Naive thymus-derived CD4-positive, alpha-beta T cell (primary cell): Measurements from ENCODE around the gene AHNAK. TPM values are rescaled to one million over a fixed set of nuclear protein-coding genes. Genes with fewer than 3 reads are reported as not detected.

Experiments
- ATAC-seq: fragments of 150-1000 bp; cut with Tn5 transposase; 2 replicates; pipeline ENCODE4 v1.10.0; 2021; ENCODE audit warnings: mild to moderate bottlenecking, moderate library complexity
- CTCF ChIA-PET: fragments of 350-600 bp; sonication (Branson Sonifier 250); formaldehyde crosslinking; loops from one replicate; lab custom pipeline; 2021; ENCODE audit warnings: antibody characterized with exemption; lab: Charles Lee
- POLR2A ChIA-PET: fragments of 350-600 bp; sonication (Branson Sonifier 250); formaldehyde crosslinking; loops from one replicate; lab custom pipeline; 2021; ENCODE audit warnings: antibody characterized with exemption, inconsistent platforms; lab: Charles Lee
- DNase-seq, 9 donors: peaks; one replicate each; pipeline versions ENCODE4 v3.0.0 to v3.0.0-alpha.2; 2020 to 2022; ENCODE audit warnings: mixed read lengths in 1 of 9
- H3K27ac ChIP-seq: one replicate; pipeline ENCODE4 v1.7.0; 2013; ENCODE audit warnings: mild to moderate bottlenecking, low read depth, low read length, moderate library complexity
- H3K27me3 ChIP-seq, 2 donors: one replicate each; pipeline ENCODE4 v1.7.0; 2013; ENCODE audit warnings: low read length in 2 of 2, mild to moderate bottlenecking in 2 of 2, moderate library complexity in 2 of 2; ENCODE audit not compliant: control insufficient read depth in 2 of 2, insufficient read depth in 2 of 2
- H3K36me3 ChIP-seq, 3 experiments: 1 replicate in 2 of 3; 2 replicates in 1 of 3; pipeline ENCODE4 v1.7.0; 2013; ENCODE audit warnings: low read length in 3 of 3, mild to moderate bottlenecking in 3 of 3, moderate library complexity in 1 of 3; ENCODE audit not compliant: insufficient read depth in 3 of 3, control insufficient read depth in 2 of 3
- H3K4me1 ChIP-seq, 2 donors: one replicate each; pipeline ENCODE4 v1.7.0; 2013; ENCODE audit warnings: low read length in 2 of 2, mild to moderate bottlenecking in 2 of 2, moderate library complexity in 1 of 2; ENCODE audit not compliant: control insufficient read depth in 2 of 2, insufficient read depth in 2 of 2
- H3K4me3 ChIP-seq: 2 replicates; pipeline ENCODE4 v1.7.0; 2013; ENCODE audit warnings: mild to moderate bottlenecking, low read length
- H3K9me3 ChIP-seq, 3 experiments: 1 replicate in 2 of 3; 2 replicates in 1 of 3; pipeline ENCODE4 v1.7.0; 2013; ENCODE audit warnings: low read length in 3 of 3; ENCODE audit not compliant: control insufficient read depth in 2 of 3
- H3K27ac Mint-ChIP-seq, 9 donors: one replicate each; pipeline ENCODE4 v1.8.0; 2020 to 2022; ENCODE audit warnings: mixed read lengths in 9 of 9, mild to moderate bottlenecking in 8 of 9, moderate library complexity in 5 of 9, inconsistent platforms in 2 of 9
- H3K27me3 Mint-ChIP-seq, 5 donors: one replicate each; pipeline ENCODE4 v1.8.0; 2021 to 2022; ENCODE audit warnings: mixed read lengths in 5 of 5, mild to moderate bottlenecking in 1 of 5
- H3K36me3 Mint-ChIP-seq, 5 donors: one replicate each; pipeline ENCODE4 v1.8.0; 2020 to 2022; ENCODE audit warnings: mixed read lengths in 5 of 5, mild to moderate bottlenecking in 3 of 5, inconsistent platforms in 1 of 5
- H3K4me1 Mint-ChIP-seq, 7 donors: one replicate each; pipeline ENCODE4 v1.8.0; 2020 to 2022; ENCODE audit warnings: mixed read lengths in 7 of 7, mild to moderate bottlenecking in 3 of 7, inconsistent platforms in 1 of 7
- H3K4me3 Mint-ChIP-seq, 10 donors: one replicate each; pipeline ENCODE4 v1.8.0; 2020 to 2022; ENCODE audit warnings: mild to moderate bottlenecking in 10 of 10, mixed read lengths in 10 of 10, moderate library complexity in 6 of 10, inconsistent platforms in 2 of 10
- H3K9me3 Mint-ChIP-seq, 11 donors: one replicate each; pipeline ENCODE4 v1.8.0; 2020 to 2022; ENCODE audit warnings: mixed read lengths in 11 of 11, mild to moderate bottlenecking in 4 of 11, inconsistent platforms in 1 of 11, moderate library complexity in 1 of 11
- intact Hi-C, 2 donors: fragments of 100-400 bp; cut with micrococcal nuclease; formaldehyde crosslinking; loops; one replicate each; pipeline ENCODE4 v1.15.1; 2023
- polyA plus RNA-seq, 2 donors: library from polyadenylated mRNA; unstranded; fragments of 300-500 nt; fragmentation: Illumina TruSeq; gene quantifications; one replicate each; pipeline ENCODE4 v1.2.3, GENCODE V29; 2021
- total RNA-seq, 6 experiments: library from RNA in 5 of 6; stranded (reverse) in 5 of 6; gene quantifications; 1 replicate in 5 of 6; 2 replicates in 1 of 6; pipeline ENCODE4 v1.2.3 and lab custom pipeline; 2021 to 2026

The AHNAK gene
- total and polyA plus RNA-seq, 7 experiments from 2014 or later = 6.7 to 622 (median 233) TPM

DNA sequence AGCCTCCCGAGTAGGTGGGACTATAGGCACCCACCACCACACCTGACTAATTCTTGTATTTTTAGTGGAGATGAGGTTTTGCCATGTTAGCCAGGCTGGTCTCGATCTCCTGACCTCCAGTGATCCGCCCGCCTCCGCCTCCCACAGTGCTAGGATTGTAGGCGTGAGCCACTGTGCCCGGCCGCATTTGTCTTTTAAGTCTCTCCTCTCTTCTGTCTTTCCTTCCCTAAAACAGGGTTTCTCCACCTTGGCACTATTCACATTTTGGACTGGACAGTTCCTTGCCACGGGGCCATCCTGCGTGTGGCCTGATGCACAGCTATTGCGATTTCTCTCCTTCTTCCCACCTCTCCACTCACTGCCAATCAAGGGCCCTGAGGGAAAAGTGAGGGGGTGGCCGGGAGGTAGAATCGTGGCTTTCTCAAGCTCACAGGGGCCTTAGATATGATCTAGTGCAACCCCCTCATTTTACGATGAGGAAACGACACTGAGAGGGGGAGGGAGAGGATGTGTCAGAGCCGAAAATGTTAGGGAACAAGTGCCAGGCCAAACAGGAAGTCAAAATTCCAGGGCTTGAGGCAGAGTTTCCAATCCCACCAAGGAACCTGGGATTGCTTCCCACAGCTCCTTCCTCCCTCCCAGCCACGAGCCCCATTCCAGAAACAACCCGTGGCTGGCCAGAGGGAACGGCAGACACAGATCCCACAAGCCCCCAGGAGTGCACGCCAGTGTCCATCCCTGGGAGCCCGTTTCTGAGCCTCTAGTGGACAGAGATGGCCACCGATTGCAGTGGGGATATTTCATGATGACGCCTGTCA, 106.6 kb downstream of the AHNAK start:
- Histone ChIP-seq H3K27me3 (no peaks in the 10 kb centered on the region), H3K27ac (no peak overlapping the region), H3K4me1 (peaks cover 0 to 19% of the 10 kb centered on the region in 2 donors), H3K9me3 (no peaks in the 10 kb centered on the region), H3K4me3 (no peak overlapping the region), H3K36me3 (no peaks in the 10 kb centered on the region)
- DNase-seq (no peak), ATAC-seq (no peak)
- Mint-ChIP-seq H3K27ac (no peak overlapping the region), H3K4me3 (no peak overlapping the region), H3K4me1 (peaks cover 11 to 27% (median 19%) of the 10 kb centered on the region in 7 donors), H3K9me3 (no peaks in the 10 kb centered on the region), H3K36me3 (no peaks in the 10 kb centered on the region), H3K27me3 (peaks cover 0 to 6% (median 4%) of the 10 kb centered on the region in 5 donors)
- intact Hi-C loops = no loop called here
- CTCF ChIA-PET = no interaction called here
- POLR2A ChIA-PET = no interaction called here

DNA sequence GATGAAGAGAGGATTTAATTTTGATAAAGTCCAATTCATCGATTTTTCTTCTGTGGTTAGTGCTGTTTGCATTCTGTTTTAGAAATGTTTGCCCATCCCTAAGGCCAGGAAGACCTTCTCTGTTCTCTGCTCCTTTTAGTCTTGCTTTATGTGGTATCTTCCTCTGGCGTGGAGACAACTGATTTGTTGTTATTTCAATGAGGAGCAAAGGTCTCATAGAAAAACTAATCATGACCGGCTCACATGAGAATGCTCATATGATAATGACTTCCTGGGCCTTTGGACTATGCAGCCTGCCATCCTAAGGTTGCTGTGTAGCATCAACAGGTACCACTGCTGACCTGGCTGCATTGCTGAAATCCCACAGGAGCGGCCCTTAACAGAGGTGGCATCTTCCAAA, 108.0 kb downstream of the AHNAK start:
- POLR2A ChIA-PET = no interaction called here
- peaks cover 0 to 9% of the 10 kb centered on the region in 2 donors for H3K4me1 ChIP-seq
- intact Hi-C loops = no loop called here

DNA sequence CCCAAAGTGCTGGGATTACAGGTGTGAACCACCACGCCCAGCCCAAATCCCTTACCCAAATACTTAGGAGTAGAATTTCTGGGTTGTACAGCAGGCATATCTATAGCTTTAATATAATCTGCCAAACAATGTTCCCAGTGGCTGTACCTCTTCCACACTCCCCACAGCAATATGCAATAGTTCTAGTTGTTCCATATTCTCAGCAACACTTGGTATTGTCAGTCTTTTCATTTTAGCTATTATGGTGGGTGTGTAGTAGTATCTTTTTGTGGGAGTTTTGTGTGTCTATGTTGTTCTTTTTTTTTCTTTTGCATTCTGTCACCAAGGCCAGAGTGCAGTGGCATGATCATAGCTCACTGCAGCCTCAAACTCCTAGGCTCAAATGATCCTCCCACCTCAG, 109.0 kb downstream of the AHNAK start:
- Histone ChIP-seq H3K27ac (no peak overlapping the region), H3K9me3 (no peaks in the 10 kb centered on the region), H3K36me3 (no peaks in the 10 kb centered on the region), H3K4me3 (no peak overlapping the region), H3K4me1 (peaks cover 0 to 14% of the 10 kb centered on the region in 2 donors), H3K27me3 (no peaks in the 10 kb centered on the region)
- Mint-ChIP-seq H3K36me3 (no peaks in the 10 kb centered on the region), H3K4me3 (no peak overlapping the region), H3K27me3 (no peaks in the 10 kb centered on the region), H3K4me1 (peaks cover 18 to 33% (median 24%) of the 10 kb centered on the region in 7 donors), H3K9me3 (no peaks in the 10 kb centered on the region), H3K27ac (peak overlapping the region in 2 of 9 donors; percentile 19 to 63)
- DNase-seq = no peak
- ChIA-PET CTCF (no interaction called here), POLR2A (interaction anchor here (0.7 kb wide), 1 partner anchor 205 kb away, joined by 3 read pairs; no protein-coding TSS in a partner anchor)
- intact Hi-C loops = no loop called here
- ATAC-seq = no peak

More for the DNA sequence above, 108.0 kb downstream of the AHNAK start:
- H3K36me3 ChIP-seq = no peaks in the 10 kb centered on the region
- H3K27me3 ChIP-seq = no peaks in the 10 kb centered on the region
- no peak overlapping the region for H3K4me3 Mint-ChIP-seq
- no peaks in the 10 kb centered on the region for H3K27me3 Mint-ChIP-seq
- ATAC-seq (no peak), DNase-seq (no peak)
- H3K36me3 Mint-ChIP-seq = no peaks in the 10 kb centered on the region
- H3K9me3 ChIP-seq = no peaks in the 10 kb centered on the region
- no peaks in the 10 kb centered on the region for H3K9me3 Mint-ChIP-seq
- H3K4me1 Mint-ChIP-seq = peaks cover 19 to 24% (median 22%) of the 10 kb centered on the region in 7 donors
- H3K27ac Mint-ChIP-seq = no peak overlapping the region
- no peak overlapping the region for H3K27ac ChIP-seq
- CTCF ChIA-PET = no interaction called here
- H3K4me3 ChIP-seq = no peak overlapping the region

DNA sequence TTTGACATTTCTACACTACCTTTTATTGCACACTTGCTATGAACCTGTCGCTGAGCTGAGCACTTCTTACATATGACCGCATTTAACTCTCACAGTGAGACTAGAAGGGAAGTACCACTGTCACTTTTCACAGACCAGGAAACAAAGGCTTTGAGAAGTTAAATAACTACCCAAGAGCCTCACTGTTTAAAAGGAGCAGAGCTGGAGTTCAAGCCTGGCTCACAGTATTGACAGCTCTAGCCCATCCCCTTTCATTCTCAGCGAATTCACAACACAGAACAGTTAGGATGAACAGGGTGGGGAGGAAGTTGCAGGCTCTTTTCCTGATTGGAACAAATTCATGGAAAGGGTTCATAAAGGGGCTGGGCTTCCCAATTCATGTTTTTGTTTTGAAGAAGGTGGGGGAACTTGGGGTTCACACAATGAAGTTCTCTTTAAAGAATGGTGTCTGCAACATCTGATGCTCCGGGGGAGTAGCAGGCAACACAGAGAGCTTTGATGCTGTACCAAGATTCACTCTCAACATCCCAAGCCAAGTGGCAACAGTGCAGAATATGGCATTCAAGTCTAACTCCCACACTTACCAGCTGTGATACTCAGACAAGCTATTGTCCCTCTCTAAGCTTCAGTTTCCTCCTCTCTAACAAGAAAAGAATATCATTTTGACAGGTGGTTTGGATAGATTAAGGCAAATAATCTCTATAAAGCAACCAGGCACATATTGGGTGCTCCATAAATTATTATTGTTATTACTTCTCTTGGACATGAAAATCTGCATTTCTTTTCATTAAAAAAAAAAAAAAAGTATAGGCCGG, 110.6 kb downstream of the AHNAK start:
- intact Hi-C loops = no loop called here
- CTCF ChIA-PET = interaction anchor here (1.0 kb wide), 2 partner anchors 11 to 13 kb away, joined by 4 read pairs; no protein-coding TSS in a partner anchor
- no peaks in the 10 kb centered on the region for H3K36me3 ChIP-seq
- POLR2A ChIA-PET = interaction anchor here (1.5 kb wide), 1 partner anchor 8 kb away, joined by 3 read pairs; no protein-coding TSS in a partner anchor
- H3K4me3 ChIP-seq = no peak overlapping the region
- H3K4me1 ChIP-seq = peaks cover 0 to 15% of the 10 kb centered on the region in 2 donors
- peak; percentile 73 for ATAC-seq
- no peaks in the 10 kb centered on the region for H3K9me3 ChIP-seq
- H3K27me3 Mint-ChIP-seq = no peaks in the 10 kb centered on the region
- peak overlapping the region in 7 of 9 donors; percentile 55 to 91 (median 70) for H3K27ac Mint-ChIP-seq
- H3K36me3 Mint-ChIP-seq = no peaks in the 10 kb centered on the region
- peak overlapping the region in 5 of 10 donors; percentile 0 to 48 (median 19) for H3K4me3 Mint-ChIP-seq
- peak in 4 of 9 donors; percentile 21 to 40 (median 29) for DNase-seq
- H3K4me1 Mint-ChIP-seq = peaks cover 24 to 43% (median 34%) of the 10 kb centered on the region in 7 donors
- H3K27ac ChIP-seq = peak overlapping the region; percentile 31
- H3K27me3 ChIP-seq = no peaks in the 10 kb centered on the region
- no peaks in the 10 kb centered on the region for H3K9me3 Mint-ChIP-seq

DNA sequence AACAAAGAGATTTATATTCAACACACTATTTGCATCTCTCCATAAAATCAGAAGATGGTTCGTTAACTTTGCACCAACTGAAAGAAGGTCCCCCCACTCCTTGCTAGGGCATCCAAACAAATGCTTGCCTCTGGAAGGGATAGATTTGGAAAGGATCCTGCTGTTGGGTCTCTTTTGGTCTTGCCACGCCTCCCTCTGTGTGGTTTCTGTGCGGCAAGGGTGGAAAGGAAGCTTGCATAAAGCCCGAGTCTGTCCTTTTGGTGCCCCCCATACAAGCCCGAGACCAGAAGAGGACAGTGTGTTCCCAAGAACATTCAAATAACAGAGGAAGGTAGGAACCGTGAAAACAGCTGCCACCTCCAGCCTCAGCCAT, 112.7 kb downstream of the AHNAK start:
- H3K9me3 ChIP-seq = no peaks in the 10 kb centered on the region
- H3K27ac ChIP-seq = no peak overlapping the region
- H3K36me3 Mint-ChIP-seq = no peaks in the 10 kb centered on the region
- H3K27me3 Mint-ChIP-seq = no peaks in the 10 kb centered on the region
- no peaks in the 10 kb centered on the region for H3K27me3 ChIP-seq
- ChIA-PET CTCF (interaction anchor here (0.5 to 1.8 kb wide), 2 partner anchors 9 to 12 kb away, joined by 3 to 6 read pairs; no protein-coding TSS in a partner anchor), POLR2A (no interaction called here)
- intact Hi-C loops = no loop called here
- no peak overlapping the region for H3K4me3 ChIP-seq
- H3K4me1 Mint-ChIP-seq = peaks cover 28 to 51% (median 43%) of the 10 kb centered on the region in 7 donors
- H3K4me1 ChIP-seq = peaks cover 0 to 21% of the 10 kb centered on the region in 2 donors
- no peak for ATAC-seq
- H3K27ac Mint-ChIP-seq = peak overlapping the region in 7 of 9 donors; percentile 22 to 87 (median 70)
- no peaks in the 10 kb centered on the region for H3K36me3 ChIP-seq
- no peak for DNase-seq
- peak overlapping the region in 8 of 10 donors; percentile 22 to 67 (median 52) for H3K4me3 Mint-ChIP-seq
- H3K9me3 Mint-ChIP-seq = no peaks in the 10 kb centered on the region

DNA sequence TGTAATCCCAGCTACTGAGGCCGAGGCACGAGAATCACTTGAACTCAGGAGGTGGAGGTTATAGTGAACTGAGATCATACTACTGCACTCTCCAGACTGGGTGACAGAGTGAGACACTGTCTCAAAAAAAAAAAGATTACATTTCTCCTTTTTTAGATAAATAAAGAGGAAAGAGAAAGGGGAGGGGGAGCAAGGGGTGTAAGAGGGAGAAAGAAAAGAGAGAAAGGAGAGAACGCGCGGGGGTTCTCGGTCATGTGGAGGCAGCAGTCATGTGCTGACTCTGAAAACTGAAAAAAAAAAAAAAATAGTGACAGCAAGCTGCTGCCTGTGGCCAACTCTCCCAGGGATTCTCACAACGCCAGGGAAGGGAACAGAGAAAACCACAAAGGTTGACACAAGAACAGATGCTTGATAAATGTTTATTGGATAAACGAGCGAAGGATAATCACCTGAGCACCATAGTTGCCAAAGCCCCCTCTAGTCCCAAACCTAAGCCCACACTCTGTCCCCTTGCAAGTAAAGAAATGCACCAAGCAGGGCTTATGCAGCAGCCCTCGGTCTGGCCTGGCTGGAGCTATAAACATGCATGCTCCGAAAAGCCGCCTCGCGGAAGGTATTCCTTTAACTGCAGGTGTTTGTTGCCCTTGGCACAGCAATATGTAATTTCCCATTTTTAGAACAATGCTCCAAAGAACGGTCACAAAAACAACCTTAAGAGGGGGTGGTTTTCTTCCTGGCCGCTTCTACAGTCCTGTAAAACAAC, 113.3 kb downstream of the AHNAK start:
- POLR2A ChIA-PET = no interaction called here

More for the DNA sequence above, 113.3 kb downstream of the AHNAK start:
- peak overlapping the region in 8 of 9 donors; percentile 22 to 83 (median 60) for H3K27ac Mint-ChIP-seq
- H3K27me3 Mint-ChIP-seq = no peaks in the 10 kb centered on the region
- H3K9me3 ChIP-seq = no peaks in the 10 kb centered on the region
- H3K4me3 Mint-ChIP-seq = peak overlapping the region in 8 of 10 donors; percentile 22 to 67 (median 52)
- H3K4me1 Mint-ChIP-seq = peaks cover 28 to 54% (median 43%) of the 10 kb centered on the region in 7 donors
- no peaks in the 10 kb centered on the region for H3K9me3 Mint-ChIP-seq
- ATAC-seq (no peak), DNase-seq (no peak)
- no peaks in the 10 kb centered on the region for H3K27me3 ChIP-seq
- no peaks in the 10 kb centered on the region for H3K36me3 Mint-ChIP-seq
- H3K27ac ChIP-seq = no peak overlapping the region
- intact Hi-C loops = no loop called here
- no peak overlapping the region for H3K4me3 ChIP-seq
- CTCF ChIA-PET = interaction anchor here (1.8 kb wide), 1 partner anchor 9 kb away, joined by 6 read pairs; no protein-coding TSS in a partner anchor
- H3K4me1 ChIP-seq = peaks cover 0 to 21% of the 10 kb centered on the region in 2 donors
- H3K36me3 ChIP-seq = no peaks in the 10 kb centered on the region
